Stimulated activated CD4-positive, alpha-beta T cell treated with anti-CD3 and anti-CD28 coated beads, Interleukin-15, amount 100 ng/mL, for 24 hours (primary cell): ENCODE results near the gene TMEM151B.

Experiments used
- DNase-seq: peaks from one replicate; pipeline ENCODE4 v3.0.0-alpha.2; 2020

TMEM151B gene

GRCh38 chr6:44233567-44234100 is 36.6 kb upstream of the TMEM151B start:
- no peak for DNase-seq

- DNase-seq: no peak
These were observed 35.9 kb upstream of the TMEM151B start for GRCh38 chr6:44234101-44235025.

- no peak for DNase-seq
These were observed 35.0 kb upstream of the TMEM151B start for GRCh38 chr6:44235269-44235668.

- DNase-seq: no peak
These were observed 34.2 kb upstream of the TMEM151B start for GRCh38 chr6:44235891-44236516.

GRCh38 chr6:44237021-44237812 is 33.0 kb upstream of the TMEM151B start:
- peak; percentile 84 for DNase-seq

GRCh38 chr6:44237813-44238433 is 32.3 kb upstream of the TMEM151B start:
- DNase-seq: peak; percentile 84

GRCh38 chr6:44238687-44239350 is 31.4 kb upstream of the TMEM151B start:
- no peak for DNase-seq

- no peak for DNase-seq
These were observed 26.9 kb upstream of the TMEM151B start for GRCh38 chr6:44243345-44243744.

- no peak for DNase-seq
These were observed 24.8 kb upstream of the TMEM151B start for GRCh38 chr6:44245391-44245911.

- peak; percentile 93 for DNase-seq
These were observed 24.2 kb upstream of the TMEM151B start for GRCh38 chr6:44245912-44246662.

- peak; percentile 96 for DNase-seq
These were observed 23.4 kb upstream of the TMEM151B start, which contains the start of gene HSP90AB1 for GRCh38 chr6:44246663-44247337. Gene HSP90AB1 (plus strand): TSS chr6:44247101. CDS start chr6:44248630, 1,529 bp downstream.

- peak; percentile 88 for DNase-seq
These were observed 22.6 kb upstream of the TMEM151B start for GRCh38 chr6:44247338-44248302.

GRCh38 chr6:44248579-44248978 is 21.7 kb upstream of the TMEM151B start:
- DNase-seq: no peak

GRCh38 chr6:44249082-44249748 is 21.0 kb upstream of the TMEM151B start:
- DNase-seq: no peak

GRCh38 chr6:44250067-44250717 is 20.1 kb upstream of the TMEM151B start:
- DNase-seq: no peak

- no peak for DNase-seq
These were observed 19.5 kb upstream of the TMEM151B start for GRCh38 chr6:44250718-44251123.

GRCh38 chr6:44251576-44252524 is 18.4 kb upstream of the TMEM151B start:
- no peak for DNase-seq
